Endometrial microvascular endothelial cells (primary cell): ENCODE results near the gene FOXD4. TPM values are rescaled to one million over a fixed set of nuclear protein-coding genes. Genes with fewer than 3 reads are reported as not detected.
"Not testable (repeated sequence)": the region's sequence is repeated elsewhere in the genome, so short reads cannot be mapped to it uniquely, and the experiment has no call there.

ENCODE experiments used
- in situ Hi-C: cut with HindIII; loops from 2 replicates; pipeline ENCODE4 v1.10.0; 2017; ENCODE audit warnings: low sequenced_read_pairs, low pct_unique_long_range_greater_than_20kb; ENCODE audit errors: inconsistent ontology term
- total RNA-seq: library from RNA; depleted of rRNA; stranded (reverse); fragments of >200 nt; gene quantifications from one replicate; pipeline ENCODE4 v1.2.3, GENCODE V29; 2015; ENCODE audit errors: inconsistent ontology term

The FOXD4 gene
- total RNA-seq, 1 donor from 2014 or later, result not detected

GRCh38 chr9:94992-95391, 23.2 kb downstream of the FOXD4 start:
- in situ Hi-C loops, result not testable (repeated sequence)

GRCh38 chr9:94323-94722, 23.9 kb downstream of the FOXD4 start:
- in situ Hi-C loops, result not testable (repeated sequence)

GRCh38 chr9:93909-94308, 24.3 kb downstream of the FOXD4 start:
- in situ Hi-C loops, result not testable (repeated sequence)

DNA sequence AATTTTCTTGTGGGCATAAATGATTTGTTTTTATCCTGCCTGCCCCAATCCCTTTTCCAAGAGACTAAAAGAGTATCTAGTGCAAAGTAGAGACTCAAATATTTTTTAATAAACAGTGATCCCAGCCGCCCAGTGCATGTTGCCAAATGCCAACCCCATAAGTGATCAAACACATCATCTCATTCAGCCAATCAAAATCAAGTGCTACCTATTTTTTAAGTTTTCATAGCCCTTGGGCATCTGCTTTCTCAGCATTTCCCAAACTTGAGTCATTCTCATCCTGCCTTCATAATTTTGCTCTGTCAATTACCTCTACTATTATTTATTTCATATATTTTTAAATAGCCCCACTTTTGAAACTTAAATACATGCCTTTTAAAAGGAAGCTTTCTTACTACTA, 27.4 kb downstream of the FOXD4 start:
- in situ Hi-C loops, result not testable (repeated sequence)

DNA sequence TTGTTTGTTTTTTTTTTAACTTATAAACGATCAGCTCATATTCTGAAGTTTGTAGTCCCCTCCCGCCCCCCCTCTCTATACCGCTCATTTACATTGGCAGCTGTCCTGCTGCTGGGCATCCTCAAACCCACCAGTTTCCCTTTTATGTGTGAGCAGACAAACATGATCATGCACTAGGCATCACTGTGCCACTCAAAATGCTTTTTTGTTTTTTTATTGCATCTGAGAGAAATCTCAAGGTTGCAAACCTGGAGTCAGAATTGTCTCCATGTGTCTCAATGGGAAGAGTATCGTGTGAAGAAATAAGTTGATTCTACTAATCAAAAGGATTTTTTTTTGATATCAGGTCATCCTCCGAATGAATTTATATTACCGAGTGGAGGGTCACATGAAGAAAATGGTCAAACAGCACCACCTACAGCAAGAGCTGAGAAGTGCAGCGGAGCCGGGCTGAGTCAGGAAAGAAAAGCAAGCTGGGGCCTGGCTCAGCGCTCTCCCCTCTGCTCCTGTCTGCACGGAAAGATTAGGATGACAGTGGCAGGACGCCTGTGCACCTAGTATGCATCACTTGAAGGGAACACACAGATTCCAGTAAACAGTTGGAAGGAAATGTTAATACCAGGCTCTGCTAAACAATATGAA, 29.7 kb downstream of the FOXD4 start:
- in situ Hi-C loops, result not testable (repeated sequence)

DNA sequence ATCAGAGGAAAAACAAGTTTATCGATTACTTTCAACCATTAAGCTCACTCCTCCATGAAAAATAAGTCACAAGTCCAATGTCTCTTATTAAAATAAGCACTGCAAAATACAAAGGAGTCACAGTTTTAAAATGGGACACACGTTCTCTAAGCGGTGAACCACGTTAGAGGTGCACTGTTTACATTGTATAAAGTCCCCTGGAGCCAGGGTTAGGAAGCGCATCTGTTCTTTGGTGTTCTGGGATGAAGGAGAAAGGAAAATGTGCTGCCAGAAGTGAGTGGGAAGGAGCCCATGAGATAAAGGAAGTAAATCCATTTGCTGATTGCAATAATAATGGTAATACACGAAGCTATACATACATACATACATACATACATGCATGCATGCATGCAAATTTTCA, 30.4 kb downstream of the FOXD4 start:
- in situ Hi-C loops, result not testable (repeated sequence)

- in situ Hi-C loops, result not testable (repeated sequence)
Measured at GRCh38 chr9:87105-87504, 31.1 kb downstream of the FOXD4 start.

DNA sequence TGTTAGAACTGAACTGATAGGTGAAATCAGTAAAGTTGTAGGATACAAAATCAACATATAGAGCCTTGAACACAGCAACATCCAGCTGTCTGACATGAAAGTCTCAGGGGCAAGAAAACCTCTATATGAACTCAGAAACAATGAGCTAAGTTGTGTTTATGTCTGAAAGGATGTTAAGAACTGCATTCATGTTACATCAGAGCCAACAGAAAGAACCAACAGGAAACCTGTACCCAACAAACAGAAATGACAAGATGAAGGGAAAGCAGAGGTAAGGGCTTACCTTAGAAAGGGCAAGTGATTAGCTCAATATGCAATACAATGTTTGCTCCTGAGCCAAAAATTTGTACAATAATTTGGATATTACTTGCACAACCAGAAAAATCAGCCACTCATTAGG, 31.5 kb downstream of the FOXD4 start:
- in situ Hi-C loops, result not testable (repeated sequence)

GRCh38 chr9:82932-83689, 35.1 kb downstream of the FOXD4 start:
- in situ Hi-C loops, result not testable (repeated sequence)

DNA sequence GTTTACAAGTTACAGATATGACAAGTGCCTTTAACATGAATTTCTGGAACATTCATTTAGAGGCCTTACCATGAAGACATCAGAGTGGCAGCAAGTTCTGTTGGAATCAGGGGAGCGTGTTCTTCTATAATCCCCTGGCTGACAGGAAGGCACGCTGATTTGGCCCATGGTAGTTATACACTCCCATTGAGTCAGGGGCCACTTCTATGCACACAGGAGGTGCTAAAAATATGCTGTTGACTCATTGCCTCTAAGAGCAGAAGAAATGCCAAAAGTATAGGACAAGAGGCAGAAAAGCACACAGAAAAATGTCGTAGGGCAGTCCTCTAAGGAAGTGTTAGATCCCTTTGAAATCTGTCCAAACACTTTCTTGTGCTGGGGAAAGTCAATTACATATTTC, 39.9 kb downstream of the FOXD4 start:
- in situ Hi-C loops, result not testable (repeated sequence)

DNA sequence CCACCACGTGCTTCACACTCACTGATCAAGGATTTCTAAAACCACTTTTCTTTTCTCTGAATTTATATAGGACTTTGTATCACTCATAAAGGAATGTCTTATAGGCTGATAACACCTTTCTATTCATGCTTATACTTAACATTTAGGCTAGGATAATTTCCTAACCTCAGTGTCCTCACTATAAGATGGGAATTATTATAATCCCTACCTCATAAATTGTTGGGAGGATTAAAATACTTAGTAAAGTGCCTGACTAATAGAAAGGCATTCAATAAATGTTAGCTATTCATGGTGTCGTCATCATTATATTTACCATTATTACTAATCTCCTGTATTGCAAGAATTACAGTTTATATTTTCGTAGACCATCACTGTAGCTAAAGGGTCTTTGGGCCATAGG, 41.8 kb downstream of the FOXD4 start:
- in situ Hi-C loops, result not testable (repeated sequence)

GRCh38 chr9:73900-74525, 44.2 kb downstream of the FOXD4 start:
- in situ Hi-C loops, result not testable (repeated sequence)

DNA sequence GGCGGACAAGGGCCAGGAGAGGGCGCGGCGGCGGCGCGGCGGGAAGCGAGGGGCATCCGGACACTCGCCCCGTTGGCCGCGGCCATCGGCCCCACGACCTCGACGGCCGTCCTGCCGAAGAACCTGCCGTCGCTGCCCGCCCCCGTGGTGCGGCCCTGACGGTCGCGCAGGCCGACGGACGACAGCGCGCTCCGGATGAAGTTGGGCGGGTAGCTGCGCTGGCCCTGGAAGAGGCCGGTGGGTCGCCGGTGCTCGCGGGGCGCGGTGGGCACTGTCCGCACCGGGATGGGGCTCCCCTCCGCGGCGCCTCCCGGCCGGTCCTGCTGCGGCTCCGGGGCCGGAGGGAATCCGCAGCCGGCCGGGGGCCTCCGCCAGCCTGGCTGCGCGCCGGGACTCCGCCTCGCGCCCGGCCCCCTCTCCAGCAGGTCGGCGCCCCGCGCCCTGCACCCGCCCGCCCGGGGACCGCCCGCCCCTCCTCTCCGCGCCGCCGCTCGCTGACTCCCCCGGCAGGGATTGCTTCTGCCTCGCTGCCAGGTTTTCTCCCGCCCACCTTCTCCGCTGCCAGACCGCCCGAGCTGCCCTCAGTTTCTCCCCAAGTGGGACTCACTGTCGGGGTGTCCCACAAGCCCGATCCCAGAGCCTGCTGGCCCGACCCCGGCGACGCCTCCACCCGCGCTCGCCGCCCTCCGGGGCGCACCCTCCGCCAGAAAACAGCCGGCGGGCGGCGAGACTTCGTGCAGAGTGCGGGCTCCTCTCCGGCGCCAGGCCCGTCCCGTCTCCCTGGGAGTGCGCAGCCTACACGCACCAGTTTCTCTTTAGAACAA, 44.9 kb downstream of the FOXD4 start:
- in situ Hi-C loops, result not testable (repeated sequence)

Other genes starting within 250 kb of the FOXD4 start
- 2.7 TPM for gene WASHC1, start 89.0 kb downstream of the FOXD4 start, total RNA-seq
- 24.8 TPM for gene ZNG1A, start 60.6 kb upstream of the FOXD4 start, total RNA-seq
- gene DOCK8, start 96.4 kb upstream of the FOXD4 start, total RNA-seq, result not detected